H1 (cell line): Measurements from ENCODE around the gene HAO1. TPM values are rescaled to one million over a fixed set of nuclear protein-coding genes. Genes with fewer than 3 reads are reported as not detected.

ENCODE experiments used
- CTCF ChIA-PET: fragments of 300-600 bp; sonication (Branson Sonifier 250); formaldehyde crosslinking; loops from one replicate; lab custom pipeline; 2021; ENCODE audit not compliant: partially characterized antibody; lab: Charles Lee
- POLR2A ChIA-PET: fragments of 300-600 bp; sonication (Branson Sonifier 250); formaldehyde crosslinking; loops from one replicate; lab custom pipeline; 2021; ENCODE audit warnings: inconsistent platforms; ENCODE audit not compliant: partially characterized antibody; lab: Charles Lee
- DNase-seq, 2 experiments: peaks; one replicate each; pipeline versions ENCODE4 v3.0.0 to v3.0.0-alpha.2; 2010 to 2022; ENCODE audit warnings: low spot score in 2 of 2, low read depth in 1 of 2, mixed read lengths in 1 of 2
- FAIRE-seq: peaks from 2 replicates; lab custom pipeline; 2011; peaks lifted over from hg19 to GRCh38; lab: Jason Lieb, UNC
- H2AFZ ChIP-seq: 2 replicates; pipeline ENCODE4 v1.8.1; 2012; ENCODE audit warnings: low read length, inconsistent platforms
- H2AK5ac ChIP-seq: 2 replicates; pipeline ENCODE4 v1.6.1; 2013; ENCODE audit warnings: low read depth, low read length
- H2BK120ac ChIP-seq: replicated peaks from 2 replicates; pipeline ENCODE3; 2013; ENCODE audit warnings: low read depth, low read length, inconsistent platforms
- H2BK12ac ChIP-seq: 2 replicates; pipeline ENCODE4 v1.6.1; 2013; ENCODE audit warnings: low read depth, low read length
- H2BK15ac ChIP-seq: 2 replicates; pipeline ENCODE4 v1.6.1; 2013; ENCODE audit warnings: low read length
- H2BK20ac ChIP-seq: 2 replicates; pipeline ENCODE4 v1.6.1; 2013; ENCODE audit warnings: low read length
- H2BK5ac ChIP-seq: 2 replicates; pipeline ENCODE4 v1.6.1; 2013; ENCODE audit warnings: low read depth, low read length
- H3K14ac ChIP-seq: 2 replicates; pipeline ENCODE4 v1.6.1; 2013; ENCODE audit warnings: inconsistent platforms; ENCODE audit not compliant: insufficient read length
- H3K18ac ChIP-seq: 2 replicates; pipeline ENCODE4 v1.6.1; 2013; ENCODE audit warnings: low read length; ENCODE audit errors: extremely low read depth
- H3K23ac ChIP-seq: 2 replicates; pipeline ENCODE4 v1.6.1; 2013; ENCODE audit warnings: inconsistent platforms; ENCODE audit not compliant: insufficient read length
- H3K23me2 ChIP-seq: 2 replicates; pipeline ENCODE4 v1.6.1; 2013; ENCODE audit warnings: low read depth, low read length
- H3K27ac ChIP-seq: 2 replicates; pipeline ENCODE4 v1.6.1; 2011; ENCODE audit warnings: low read depth, low read length, inconsistent platforms
- H3K27me3 ChIP-seq, 4 experiments: replicated peaks in 1 of 4; 1 replicate in 1 of 4; 2 replicates in 3 of 4; pipeline versions ENCODE4 v1.6.1 to v1.8.1; 2011 to 2013; ENCODE audit warnings: low read length in 3 of 4, mild to moderate bottlenecking in 3 of 4, inconsistent platforms in 2 of 4, mixed read lengths in 2 of 4, moderate library complexity in 1 of 4; ENCODE audit not compliant: control insufficient read depth in 3 of 4, insufficient read depth in 3 of 4; ENCODE audit errors: extremely low read depth in 1 of 4
- H3K36me3 ChIP-seq, 4 experiments: 2 replicates each; pipeline versions ENCODE4 v1.6.1 to v1.8.1; 2011 to 2013; ENCODE audit warnings: mild to moderate bottlenecking in 4 of 4, low read length in 3 of 4, moderate library complexity in 2 of 4, control low read depth in 1 of 4, inconsistent platforms in 1 of 4; ENCODE audit not compliant: insufficient read depth in 4 of 4, control insufficient read depth in 2 of 4
- H3K4ac ChIP-seq: replicated peaks from 2 replicates; pipeline ENCODE3; 2013; ENCODE audit warnings: low read length, low read depth, mixed read lengths, inconsistent platforms; ENCODE audit not compliant: insufficient read length
- H3K4me1 ChIP-seq, 4 experiments: replicated peaks in 1 of 4; 1 replicate in 1 of 4; 2 replicates in 3 of 4; pipeline versions ENCODE4 v1.6.1 to v1.8.1; 2011 to 2013; ENCODE audit warnings: low read length in 3 of 4, inconsistent platforms in 2 of 4, mixed read lengths in 1 of 4; ENCODE audit not compliant: insufficient read depth in 4 of 4, control insufficient read depth in 3 of 4
- H3K4me2 ChIP-seq, 2 experiments: 2 replicates each; pipeline versions ENCODE4 v1.6.1 to v1.8.1; 2011 to 2013; ENCODE audit warnings: low read depth in 2 of 2, low read length in 2 of 2, control low read depth in 1 of 2, inconsistent platforms in 1 of 2, mild to moderate bottlenecking in 1 of 2; ENCODE audit not compliant: insufficient read depth in 1 of 2
- H3K4me3 ChIP-seq, 4 experiments: fragments of 200-600, 300-600 bp in 1 of 4; sonication (generic), shearing (Covaris generic), sonication (Bioruptor Twin) in 1 of 4; 2 replicates each; pipeline versions ENCODE4 v1.5.1 to v1.8.1; 2011 to 2016; ENCODE audit warnings: low read length in 4 of 4, low read depth in 3 of 4, control low read depth in 2 of 4, inconsistent platforms in 2 of 4, mild to moderate bottlenecking in 2 of 4, mixed read lengths in 1 of 4, moderate library complexity in 1 of 4; ENCODE audit not compliant: insufficient read depth in 2 of 4; ENCODE audit errors: extremely low read depth in 1 of 4
- H3K56ac ChIP-seq: replicated peaks from 2 replicates; pipeline ENCODE3; 2013; ENCODE audit warnings: low read depth, mild to moderate bottlenecking, mixed read lengths, low read length, inconsistent platforms; ENCODE audit not compliant: insufficient read length
- H3K79me1 ChIP-seq: 2 replicates; pipeline ENCODE4 v1.6.1; 2013; ENCODE audit warnings: low read depth, low read length, control low read depth
- H3K79me2 ChIP-seq, 2 experiments: 2 replicates each; pipeline versions ENCODE4 v1.6.1 to v1.8.1; 2012 to 2013; ENCODE audit warnings: low read length in 2 of 2, mild to moderate bottlenecking in 2 of 2, inconsistent platforms in 1 of 2; ENCODE audit not compliant: insufficient read depth in 2 of 2, control insufficient read depth in 1 of 2
- H3K9ac ChIP-seq, 4 experiments: replicated peaks in 1 of 4; 1 replicate in 1 of 4; 2 replicates in 3 of 4; pipeline versions ENCODE4 v1.6.1 to v1.8.1; 2011 to 2013; ENCODE audit warnings: low read depth in 3 of 4, low read length in 3 of 4, control low read depth in 2 of 4, mild to moderate bottlenecking in 2 of 4, moderate library complexity in 2 of 4, inconsistent platforms in 1 of 4; ENCODE audit errors: extremely low read depth in 1 of 4
- H3K9me3 ChIP-seq, 2 experiments: 2 replicates each; pipeline versions ENCODE4 v1.6.1 to v1.8.1; 2012 to 2013; ENCODE audit warnings: mild to moderate bottlenecking in 2 of 2, moderate library complexity in 2 of 2, control low read depth in 1 of 2, inconsistent platforms in 1 of 2, low read depth in 1 of 2, low read length in 1 of 2, mixed read lengths in 1 of 2; ENCODE audit not compliant: insufficient read depth in 2 of 2
- H4K20me1 ChIP-seq, 2 experiments: replicated peaks in 1 of 2; 2 replicates each; pipeline versions ENCODE3 to v1.8.1; 2011 to 2013; ENCODE audit warnings: inconsistent platforms in 2 of 2, low read length in 2 of 2, mild to moderate bottlenecking in 1 of 2; ENCODE audit not compliant: insufficient read depth in 2 of 2, control insufficient read depth in 1 of 2
- H4K5ac ChIP-seq: 2 replicates; pipeline ENCODE4 v1.6.1; 2013; ENCODE audit warnings: low read length, low read depth, mixed read lengths, inconsistent platforms; ENCODE audit not compliant: insufficient read length
- H4K8ac ChIP-seq: 2 replicates; pipeline ENCODE4 v1.8.0; 2013; ENCODE audit warnings: mild to moderate bottlenecking, moderate library complexity, low read length, inconsistent platforms; ENCODE audit not compliant: insufficient read depth; ENCODE audit errors: extremely low read depth
- H4K91ac ChIP-seq: replicated peaks from 2 replicates; pipeline ENCODE3; 2013; ENCODE audit warnings: low read length, mixed read lengths, inconsistent platforms; ENCODE audit not compliant: insufficient read length
- CREB1 ChIP-seq: IDR thresholded peaks from 2 replicates; pipeline ENCODE4 v1.6.1; 2012; ENCODE audit warnings: inconsistent platforms
- EP300 ChIP-seq, 2 experiments: IDR thresholded peaks; 1 replicate in 1 of 2; 2 replicates in 1 of 2; pipeline ENCODE4 v1.6.1; 2011 to 2012; ENCODE audit warnings: low read depth in 2 of 2, low read length in 2 of 2, mild to moderate bottlenecking in 2 of 2, borderline replicate concordance in 1 of 2, inconsistent platforms in 1 of 2, moderate library complexity in 1 of 2
- EZH2 ChIP-seq: fragments of 200-600 bp; sonication (generic); IDR thresholded peaks from 2 replicates; pipeline ENCODE4 v1.7.1; 2012; ENCODE audit warnings: low read depth, mild to moderate bottlenecking, moderate library complexity, low read length, inconsistent platforms; ENCODE audit not compliant: severe bottlenecking
- GABPA ChIP-seq: IDR thresholded peaks from 2 replicates; pipeline ENCODE4 v1.6.1; 2011; ENCODE audit warnings: mild to moderate bottlenecking, low read length, moderate library complexity, borderline replicate concordance; ENCODE audit not compliant: insufficient read depth
- KDM1A ChIP-seq: fragments of 200-600, 300-600 bp; sonication (generic); IDR thresholded peaks from 2 replicates; pipeline ENCODE4 v1.7.1; 2016; ENCODE audit warnings: mild to moderate bottlenecking, low read length, borderline replicate concordance
- MAFK ChIP-seq: IDR thresholded peaks from 2 replicates; pipeline ENCODE4 v1.6.1; 2012; ENCODE audit warnings: low read depth, mild to moderate bottlenecking, improper control_type of control experiment, low read length
- NRF1 ChIP-seq: IDR thresholded peaks from 2 replicates; pipeline ENCODE4 v1.6.1; 2011; ENCODE audit warnings: mild to moderate bottlenecking, low read depth, low read length, improper control_type of control experiment
- RBBP5 ChIP-seq: IDR thresholded peaks from 2 replicates; pipeline ENCODE4 v1.7.1; 2012; ENCODE audit warnings: low read depth, mild to moderate bottlenecking, inconsistent platforms, low read length, moderate library complexity, borderline replicate concordance
- SAP30 ChIP-seq: fragments of 300-600 bp; sonication (generic); IDR thresholded peaks from 2 replicates; pipeline ENCODE4 v1.7.1; 2012; ENCODE audit warnings: low read length, moderate library complexity, mild to moderate bottlenecking, inconsistent platforms; ENCODE audit not compliant: insufficient read depth, insufficient replicate concordance
- SIRT6 ChIP-seq: IDR thresholded peaks from one replicate; pipeline ENCODE4 v1.7.1; 2012; ENCODE audit warnings: low read length, inconsistent platforms
- TAF7 ChIP-seq: optimal IDR thresholded peaks from 2 replicates; pipeline ENCODE3; 2011; ENCODE audit warnings: low read depth, mild to moderate bottlenecking, inconsistent platforms, low read length, moderate library complexity, borderline replicate concordance
- TEAD4 ChIP-seq: IDR thresholded peaks from 2 replicates; pipeline ENCODE4 v1.6.1; 2012; ENCODE audit warnings: low read depth, low read length, inconsistent platforms, mixed read lengths
- WGBS, 2 experiments: shearing (Covaris generic) in 1 of 2; methylation state at CpG; one replicate each; pipeline versions ENCODE4 v1.1.6 to v1.1.7; 2013 to 2015; ENCODE audit warnings: low lambda C conversion rate in 2 of 2, mixed read lengths in 2 of 2, inconsistent platforms in 1 of 2, low coverage in 1 of 2, missing lambda C conversion rate in 1 of 2; ENCODE audit not compliant: insufficient replicate concordance in 2 of 2, insufficient coverage in 1 of 2, insufficient read length in 1 of 2; ENCODE audit errors: extremely low coverage in 1 of 2, missing lambda C conversion rate in 1 of 2; 5-methylcytosine and 5-hydroxymethylcytosine counted together
- polyA plus RNA-seq, 7 experiments: library from polyadenylated mRNA; depleted of rRNA in 3 of 7; stranded (reverse) in 5 of 7; unstranded in 2 of 7; fragments of >200 nt in 5 of 7; fragments of 200-250 nt in 2 of 7; gene quantifications; 1 replicate in 5 of 7; 2 replicates in 1 of 7; 4 replicates in 1 of 7; pipeline versions ENCODE4 v1.2.1 to v1.2.3, GENCODE V29; 2011 to 2013; ENCODE audit warnings: missing spikeins in 2 of 7, mixed read lengths in 2 of 7
- total RNA-seq: library from RNA; stranded (reverse); fragmentation: NEBNext Ultra II Directional; extraction: Animal tissue kit (Norgen Biotek cat#: 25700); gene quantifications from 2 replicates; pipeline ENCODE4 v1.2.1, GENCODE V29; 2021
- TF ChIP-seq, protein P1 (sequence below): IDR thresholded peaks from 2 replicates; pipeline ENCODE4 v1.6.1; 2012; ENCODE audit warnings: low read length, inconsistent platforms

The HAO1 gene
- total and polyA plus RNA-seq, 2 of the 8 experiments (the other 6 are each of a cell fraction or from before 2014, with no cell fraction given) = not detected

DNA sequence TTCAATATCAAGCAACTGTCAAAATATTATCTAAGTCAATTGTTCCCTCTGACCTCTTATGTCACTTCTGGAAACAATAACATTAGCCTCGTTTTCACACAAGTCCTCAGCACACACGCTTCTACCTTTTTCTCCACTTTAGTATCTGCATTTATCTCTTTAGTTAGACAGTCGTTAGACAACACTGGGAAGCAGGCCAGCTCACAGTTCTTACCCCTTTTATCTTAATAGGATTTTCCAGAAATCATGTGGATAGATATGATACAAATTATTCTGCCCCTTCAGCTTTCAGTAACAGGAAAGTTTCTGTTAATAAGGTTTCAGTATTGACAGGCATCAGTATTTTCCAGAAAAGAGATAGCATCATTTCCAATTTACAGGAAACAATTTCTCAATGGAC is 25.9 kb upstream of the HAO1 start:
- Histone ChIP-seq H3K56ac (no peak overlapping the region), H2AFZ (no peak overlapping the region), H2BK12ac (no peak overlapping the region), H3K4ac (no peak overlapping the region), H3K23ac (no peak overlapping the region), H3K27ac (no peak overlapping the region), H3K18ac (no peak overlapping the region), H4K5ac (no peak overlapping the region), H3K79me2 (no peaks in the 10 kb centered on the region), H3K27me3 (no peaks in the 10 kb centered on the region), H3K36me3 (no peaks in the 10 kb centered on the region), H3K4me2 (no peak overlapping the region), H4K8ac (no peak overlapping the region), H4K20me1 (no peaks in the 10 kb centered on the region), H3K9ac (no peak overlapping the region), H3K9me3 (no peaks in the 10 kb centered on the region), H2BK120ac (no peak overlapping the region), H2BK5ac (no peak overlapping the region), H3K14ac (no peak overlapping the region), H2BK20ac (no peak overlapping the region), H3K79me1 (no peaks in the 10 kb centered on the region), H3K4me1 (no peaks in the 10 kb centered on the region), H3K4me3 (no peak overlapping the region), H2AK5ac (no peak overlapping the region), H2BK15ac (no peak overlapping the region), H3K23me2 (no peaks in the 10 kb centered on the region), H4K91ac (no peak overlapping the region)
- FAIRE-seq = no peak
- ChIA-PET POLR2A (no interaction called here), CTCF (interaction anchor here (0.7 to 3.9 kb wide), 2 partner anchors 15 to 1200 kb away, joined by 3 to 12 read pairs; no protein-coding TSS in a partner anchor)
- DNase-seq = no peak
- 92% methylated on average over 3 of the region's 3 CpGs; no CpG with 5 or more reads in 1 of the 2 experiments for WGBS, 2 experiments
- TF ChIP-seq MAFK (no peak), EP300 (IDR thresholded peaks at IDR 0.05; ENCODE audit: borderline replicate concordance in 1 of 2, low read depth in 2 of 2, low read length in 2 of 2) (no peak), KDM1A (no peak), GABPA (no peak), SIRT6 (no peak), CREB1 (no peak), NRF1 (no peak), SAP30 (no peak), TAF7 (no peak), TEAD4 (no peak), EZH2 (no peak), RBBP5 (no peak)
- TF ChIP-seq, protein P1, sequence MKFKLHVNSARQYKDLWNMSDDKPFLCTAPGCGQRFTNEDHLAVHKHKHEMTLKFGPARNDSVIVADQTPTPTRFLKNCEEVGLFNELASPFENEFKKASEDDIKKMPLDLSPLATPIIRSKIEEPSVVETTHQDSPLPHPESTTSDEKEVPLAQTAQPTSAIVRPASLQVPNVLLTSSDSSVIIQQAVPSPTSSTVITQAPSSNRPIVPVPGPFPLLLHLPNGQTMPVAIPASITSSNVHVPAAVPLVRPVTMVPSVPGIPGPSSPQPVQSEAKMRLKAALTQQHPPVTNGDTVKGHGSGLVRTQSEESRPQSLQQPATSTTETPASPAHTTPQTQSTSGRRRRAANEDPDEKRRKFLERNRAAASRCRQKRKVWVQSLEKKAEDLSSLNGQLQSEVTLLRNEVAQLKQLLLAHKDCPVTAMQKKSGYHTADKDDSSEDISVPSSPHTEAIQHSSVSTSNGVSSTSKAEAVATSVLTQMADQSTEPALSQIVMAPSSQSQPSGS = no peak
